DND-41 (cell line): ENCODE data around the gene DDX39B.

Experiments
- ATAC-seq: fragments of 200-7000 bp; cut with Tn5 transposase; 3 replicates; pipeline ENCODE4 v1.9.1; 2021; ENCODE audit warnings: low read depth; ENCODE audit not compliant: insufficient read depth
- DNase-seq: peaks from one replicate; pipeline ENCODE4 v3.0.0-alpha.2; 2020
- H2AFZ ChIP-seq: 2 replicates; pipeline ENCODE4 v1.6.0; 2012; ENCODE audit warnings: low read depth, low read length
- H3K27ac ChIP-seq: 2 replicates; pipeline ENCODE4 v1.5.1; 2012; ENCODE audit warnings: low read length, inconsistent platforms
- H3K27me3 ChIP-seq: fragments of 200-600 bp; sonication (generic); 2 replicates; pipeline ENCODE4 v1.6.0; 2012; ENCODE audit warnings: low read length, mild to moderate bottlenecking, inconsistent platforms; ENCODE audit not compliant: insufficient read depth, poor library complexity
- H3K36me3 ChIP-seq: 2 replicates; pipeline ENCODE4 v1.5.1; 2012; ENCODE audit warnings: low read length, inconsistent platforms; ENCODE audit not compliant: insufficient read depth
- H3K4me1 ChIP-seq: 2 replicates; pipeline ENCODE4 v1.5.1; 2012; ENCODE audit warnings: mild to moderate bottlenecking, low read length; ENCODE audit not compliant: insufficient read depth
- H3K4me2 ChIP-seq: 2 replicates; pipeline ENCODE4 v1.6.0; 2012; ENCODE audit warnings: mild to moderate bottlenecking, moderate library complexity, low read length, inconsistent platforms; ENCODE audit not compliant: insufficient read depth
- H3K4me3 ChIP-seq, 2 experiments: fragments of 200-600 bp in 1 of 2; shearing (Covaris generic) in 1 of 2; 2 replicates each; pipeline ENCODE4 v1.5.1; 2012 to 2016; ENCODE audit warnings: inconsistent platforms in 2 of 2, low read length in 2 of 2, mild to moderate bottlenecking in 2 of 2, low read depth in 1 of 2, moderate library complexity in 1 of 2
- H3K79me2 ChIP-seq: 2 replicates; pipeline ENCODE4 v1.6.0; 2012; ENCODE audit warnings: low read length, inconsistent platforms; ENCODE audit not compliant: insufficient read depth
- H3K9ac ChIP-seq: 2 replicates; pipeline ENCODE4 v1.6.0; 2012; ENCODE audit warnings: low read depth, mild to moderate bottlenecking, inconsistent platforms, low read length, moderate library complexity
- H3K9me3 ChIP-seq: 2 replicates; pipeline ENCODE4 v1.5.1; 2012; ENCODE audit warnings: low read length, moderate library complexity, mild to moderate bottlenecking, inconsistent platforms; ENCODE audit not compliant: insufficient read depth, severe bottlenecking
- H4K20me1 ChIP-seq: 2 replicates; pipeline ENCODE4 v1.6.0; 2012; ENCODE audit warnings: low read length; ENCODE audit not compliant: insufficient read depth
- CTCF ChIP-seq: IDR thresholded peaks from 2 replicates; pipeline ENCODE4 v1.5.1; 2012; ENCODE audit warnings: borderline replicate concordance, low read length, moderate library complexity, mild to moderate bottlenecking; ENCODE audit not compliant: poor library complexity, severe bottlenecking; ENCODE audit errors: extremely low read depth
- EZH2 ChIP-seq: IDR thresholded peaks from 3 replicates; pipeline ENCODE4 v1.6.1; 2012; ENCODE audit warnings: borderline replicate concordance, low read depth, mild to moderate bottlenecking, moderate library complexity, low read length, inconsistent platforms; ENCODE audit not compliant: severe bottlenecking

The DDX39B gene

GRCh38 chr6:31531771-31532643 is 9.8 kb downstream of the DDX39B start:
- 0 out of 2 replicates have a peak, but pooled peaks cover 9% of the 10 kb centered on the region for H3K4me1 ChIP-seq
- TF ChIP-seq EZH2 (no peak), CTCF (no peak)
- H3K36me3 ChIP-seq = peaks cover 75% of the 10 kb centered on the region
- no peak overlapping the region for H3K9ac ChIP-seq
- H4K20me1 ChIP-seq = peaks cover 78% of the 10 kb centered on the region
- no peak overlapping the region for H3K4me3 ChIP-seq
- no peak overlapping the region for H3K27ac ChIP-seq
- peaks cover 37% of the 10 kb centered on the region for H3K79me2 ChIP-seq
- ATAC-seq (no peak), DNase-seq (no peak)
- no peak overlapping the region for H3K4me2 ChIP-seq
- no peaks in the 10 kb centered on the region for H3K27me3 ChIP-seq
- no peaks in the 10 kb centered on the region for H3K9me3 ChIP-seq
- no peak overlapping the region for H2AFZ ChIP-seq

GRCh38 chr6:31531162-31531561 is 10.6 kb downstream of the DDX39B start:
- TF ChIP-seq EZH2 (no peak), CTCF (no peak)
- H3K79me2 ChIP-seq = peaks cover 29% of the 10 kb centered on the region
- H3K27me3 ChIP-seq = no peaks in the 10 kb centered on the region
- H3K36me3 ChIP-seq = peaks cover 67% of the 10 kb centered on the region
- H3K4me2 ChIP-seq = no peak overlapping the region
- H3K4me3 ChIP-seq = no peak overlapping the region
- H2AFZ ChIP-seq = no peak overlapping the region
- no peak overlapping the region for H3K9ac ChIP-seq
- H3K27ac ChIP-seq = no peak overlapping the region
- DNase-seq (no peak), ATAC-seq (no peak)
- peaks cover 70% of the 10 kb centered on the region for H4K20me1 ChIP-seq
- 0 out of 2 replicates have a peak, but pooled peaks cover 3% of the 10 kb centered on the region for H3K4me1 ChIP-seq
- H3K9me3 ChIP-seq = no peaks in the 10 kb centered on the region

- peaks cover 24% of the 10 kb centered on the region for H3K79me2 ChIP-seq
- peaks cover 65% of the 10 kb centered on the region for H4K20me1 ChIP-seq
- H2AFZ ChIP-seq = no peak overlapping the region
- no peak for DNase-seq
- no peaks in the 10 kb centered on the region for H3K27me3 ChIP-seq
- no peak overlapping the region for H3K9ac ChIP-seq
- TF ChIP-seq CTCF (no peak), EZH2 (no peak)
- H3K4me2 ChIP-seq = no peak overlapping the region
- no peak overlapping the region for H3K27ac ChIP-seq
- H3K4me1 ChIP-seq = 0 out of 2 replicates have a peak, but pooled peaks cover 3% of the 10 kb centered on the region
- ATAC-seq = no peak
- H3K9me3 ChIP-seq = no peaks in the 10 kb centered on the region
- H3K36me3 ChIP-seq = peaks cover 62% of the 10 kb centered on the region
- H3K4me3 ChIP-seq = no peak overlapping the region
These were observed 11.1 kb downstream of the DDX39B start for GRCh38 chr6:31530659-31531058.
